GM12875 (cell line): ENCODE data around the gene PDAP1.

Experiments
- H3K4me3 ChIP-seq: one replicate; pipeline ENCODE4 v1.5.1; 2011; ENCODE audit warnings: low read depth, low read length, control low read depth
- CTCF ChIP-seq: IDR thresholded peaks from 2 replicates; pipeline ENCODE4 v1.5.1; 2011; ENCODE audit warnings: low read depth, mild to moderate bottlenecking, control low read depth, inconsistent platforms, low read length, moderate library complexity, borderline replicate concordance; ENCODE audit not compliant: insufficient read depth

The PDAP1 gene

GRCh38 chr7:99424932-99425730, 16.7 kb upstream of the PDAP1 start:
- no peak for TF ChIP-seq CTCF
- H3K4me3 ChIP-seq = no peak overlapping the region

GRCh38 chr7:99422625-99423024, 14.2 kb upstream of the PDAP1 start:
- no peak overlapping the region for H3K4me3 ChIP-seq
- TF ChIP-seq CTCF = no peak

- no peak overlapping the region for H3K4me3 ChIP-seq
- no peak for TF ChIP-seq CTCF
Measured at GRCh38 chr7:99422186-99422585, 13.8 kb upstream of the PDAP1 start.

- TF ChIP-seq CTCF = no peak
- no peak overlapping the region for H3K4me3 ChIP-seq
Measured at GRCh38 chr7:99420986-99421385, 12.6 kb upstream of the PDAP1 start.

- TF ChIP-seq CTCF = no peak
- no peak overlapping the region for H3K4me3 ChIP-seq
Measured at GRCh38 chr7:99420213-99420612, 11.8 kb upstream of the PDAP1 start.

GRCh38 chr7:99419323-99420021, 11.1 kb upstream of the PDAP1 start:
- no peak overlapping the region for H3K4me3 ChIP-seq
- no peak for TF ChIP-seq CTCF

- TF ChIP-seq CTCF = no peak
- H3K4me3 ChIP-seq = no peak overlapping the region
Measured at GRCh38 chr7:99418260-99418659, 9.9 kb upstream of the PDAP1 start.
